ENCODE results near the gene RNF223. TPM values are rescaled to one million over a fixed set of nuclear protein-coding genes. Genes with fewer than 3 reads are reported as not detected.

Gene RNF223
- total and polyA plus RNA-seq, 2 of the 13 experiments (the other 11 are each of a cell fraction or from before 2014, with no cell fraction given): 0.03 TPM; not detected in 1

- no peak for TF ChIP-seq ZNF10 (CRISPR knock-in tag; IDR thresholded peaks at IDR 0.05; ENCODE audit: borderline replicate concordance, low read depth)
- no peak for TF ChIP-seq SCMH1 (CRISPR knock-in tag; IDR thresholded peaks at IDR 0.05; ENCODE audit: borderline replicate concordance)
- TF ChIP-seq PITX1 (CRISPR knock-in tag; IDR thresholded peaks at IDR 0.05): peak; percentile 21; the same call in 1 of the 2 replicates
- peak; percentile 43; the same call in 1 of the 2 replicates for TF ChIP-seq KDM2A (CRISPR knock-in tag; IDR thresholded peaks at IDR 0.05; ENCODE audit: borderline replicate concordance, low read depth)
- peak; percentile 25; the same call in 1 of the 2 replicates for TF ChIP-seq ERF (CRISPR knock-in tag; IDR thresholded peaks at IDR 0.05)
- 0 out of 2 replicates have a peak, but pooled peaks have one; percentile 33 for TF ChIP-seq PPARG (CRISPR knock-in tag; conservative IDR thresholded peaks at IDR 0.05)
- TF ChIP-seq CTCF (CRISPR knock-in tag; IDR thresholded peaks at IDR 0.05): peak; percentile 44
- TF ChIP-seq POGK (CRISPR knock-in tag; conservative IDR thresholded peaks at IDR 0.05): 0 out of 2 replicates have a peak, but pooled peaks have one; percentile 12
- peak; percentile 66 for TF ChIP-seq UBTF (CRISPR knock-in tag; IDR thresholded peaks at IDR 0.05)
- 0 out of 2 replicates have a peak, but pooled peaks have one; percentile 9 for TF ChIP-seq ZNF607 (CRISPR knock-in tag; IDR thresholded peaks at IDR 0.05; ENCODE audit: borderline replicate concordance)
- TF ChIP-seq ARNTL (CRISPR knock-in tag; IDR thresholded peaks at IDR 0.05): peak; percentile 14; the same call in 1 of the 2 replicates
- peak; percentile 2; the same call in 1 of the 2 replicates for TF ChIP-seq STAG1 (CRISPR knock-in tag; IDR thresholded peaks at IDR 0.05)
- 0 out of 2 replicates have a peak, but pooled peaks have one; percentile 19 for TF ChIP-seq MTERF4 (CRISPR knock-in tag; IDR thresholded peaks at IDR 0.05)
- TF ChIP-seq SP2 (CRISPR knock-in tag; IDR thresholded peaks at IDR 0.05): peak; percentile 14; the same call in 1 of the 2 replicates
- 0 out of 2 replicates have a peak, but pooled peaks have one; percentile 16 for TF ChIP-seq HDAC1 (CRISPR knock-in tag; IDR thresholded peaks at IDR 0.05)
- no peak for TF ChIP-seq FOXA1 (IDR thresholded peaks at IDR 0.05)
- TF ChIP-seq FOXA1 (CRISPR knock-in tag; IDR thresholded peaks at IDR 0.05): peak; percentile 58; the same call in 1 of the 2 replicates
- TF ChIP-seq ARID4A (CRISPR knock-in tag; IDR thresholded peaks at IDR 0.05; ENCODE audit: borderline replicate concordance): peak; percentile 49; the same call in 1 of the 2 replicates
These were observed 48.9 kb upstream of the RNF223 start (continued) for GRCh38 chr1:1122981-1123480.

All from HepG2 (cell line).